ENCODE measurements around the gene SMIM14. TPM values are rescaled to one million over a fixed set of nuclear protein-coding genes. Genes with fewer than 3 reads are reported as not detected.

SMIM14 gene
- total RNA-seq, 1 experiment from 2014 or later, result 32.3 TPM

DNA sequence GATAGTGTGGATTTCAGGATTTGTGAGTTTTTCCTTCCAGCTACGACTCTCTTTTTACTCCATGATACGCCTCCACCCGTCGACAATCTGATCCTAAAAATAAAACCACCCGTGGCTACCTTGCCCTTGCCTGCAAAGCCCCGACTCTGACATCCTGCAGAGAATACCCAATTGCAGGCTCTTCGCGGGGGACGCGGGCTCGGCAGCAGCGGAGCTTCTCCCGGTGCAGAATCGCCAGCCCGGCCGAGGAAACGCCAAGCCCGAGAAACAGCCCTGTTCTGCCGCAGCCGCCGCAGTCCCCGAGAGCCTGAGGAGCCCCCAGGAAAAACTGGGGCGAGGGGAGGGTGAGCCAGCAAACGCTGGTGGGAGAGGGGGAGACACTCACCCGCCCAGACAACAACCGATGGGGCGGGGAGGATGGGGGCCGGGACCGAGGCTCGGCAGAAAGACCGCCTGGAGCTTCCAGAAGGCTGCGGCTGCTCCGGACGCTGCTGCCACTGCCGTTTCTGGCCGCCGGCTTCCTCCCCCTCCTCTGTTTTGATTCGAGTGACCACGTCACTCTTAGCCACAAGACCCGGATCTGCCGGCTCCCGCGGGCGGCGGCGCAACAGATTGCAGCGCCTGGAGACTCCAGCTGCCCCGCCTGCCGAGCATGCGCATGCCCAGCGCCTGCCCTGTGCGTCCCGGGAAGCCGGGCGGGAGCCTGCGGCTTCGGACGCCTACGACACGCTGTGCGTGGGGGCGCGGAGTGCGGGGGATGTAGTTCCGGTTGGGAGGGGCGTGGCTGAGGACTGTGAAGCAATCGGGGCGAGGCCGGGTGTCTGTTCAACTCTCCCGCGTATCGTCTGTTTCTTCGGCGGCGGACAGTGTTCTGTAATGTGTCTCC, at the start of gene SMIM14 (continued):
- TF ChIP-seq FOXP1 (CRISPR knock-in tag; IDR thresholded peaks at IDR 0.05; ENCODE audit: borderline replicate concordance), result no peak
- no peak for TF ChIP-seq TEAD4 (CRISPR knock-in tag; IDR thresholded peaks at IDR 0.05)
- TF ChIP-seq AR (CRISPR knock-in tag; IDR thresholded peaks at IDR 0.05), result no peak
- TF ChIP-seq, protein P1, sequence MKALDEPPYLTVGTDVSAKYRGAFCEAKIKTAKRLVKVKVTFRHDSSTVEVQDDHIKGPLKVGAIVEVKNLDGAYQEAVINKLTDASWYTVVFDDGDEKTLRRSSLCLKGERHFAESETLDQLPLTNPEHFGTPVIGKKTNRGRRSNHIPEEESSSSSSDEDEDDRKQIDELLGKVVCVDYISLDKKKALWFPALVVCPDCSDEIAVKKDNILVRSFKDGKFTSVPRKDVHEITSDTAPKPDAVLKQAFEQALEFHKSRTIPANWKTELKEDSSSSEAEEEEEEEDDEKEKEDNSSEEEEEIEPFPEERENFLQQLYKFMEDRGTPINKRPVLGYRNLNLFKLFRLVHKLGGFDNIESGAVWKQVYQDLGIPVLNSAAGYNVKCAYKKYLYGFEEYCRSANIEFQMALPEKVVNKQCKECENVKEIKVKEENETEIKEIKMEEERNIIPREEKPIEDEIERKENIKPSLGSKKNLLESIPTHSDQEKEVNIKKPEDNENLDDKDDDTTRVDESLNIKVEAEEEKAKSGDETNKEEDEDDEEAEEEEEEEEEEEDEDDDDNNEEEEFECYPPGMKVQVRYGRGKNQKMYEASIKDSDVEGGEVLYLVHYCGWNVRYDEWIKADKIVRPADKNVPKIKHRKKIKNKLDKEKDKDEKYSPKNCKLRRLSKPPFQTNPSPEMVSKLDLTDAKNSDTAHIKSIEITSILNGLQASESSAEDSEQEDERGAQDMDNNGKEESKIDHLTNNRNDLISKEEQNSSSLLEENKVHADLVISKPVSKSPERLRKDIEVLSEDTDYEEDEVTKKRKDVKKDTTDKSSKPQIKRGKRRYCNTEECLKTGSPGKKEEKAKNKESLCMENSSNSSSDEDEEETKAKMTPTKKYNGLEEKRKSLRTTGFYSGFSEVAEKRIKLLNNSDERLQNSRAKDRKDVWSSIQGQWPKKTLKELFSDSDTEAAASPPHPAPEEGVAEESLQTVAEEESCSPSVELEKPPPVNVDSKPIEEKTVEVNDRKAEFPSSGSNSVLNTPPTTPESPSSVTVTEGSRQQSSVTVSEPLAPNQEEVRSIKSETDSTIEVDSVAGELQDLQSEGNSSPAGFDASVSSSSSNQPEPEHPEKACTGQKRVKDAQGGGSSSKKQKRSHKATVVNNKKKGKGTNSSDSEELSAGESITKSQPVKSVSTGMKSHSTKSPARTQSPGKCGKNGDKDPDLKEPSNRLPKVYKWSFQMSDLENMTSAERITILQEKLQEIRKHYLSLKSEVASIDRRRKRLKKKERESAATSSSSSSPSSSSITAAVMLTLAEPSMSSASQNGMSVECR (CRISPR knock-in tag; IDR thresholded peaks at IDR 0.05; ENCODE audit: borderline replicate concordance), result peak; percentile 16; the same call in 1 of the 2 replicates
- no peak for TF ChIP-seq CBFB (CRISPR knock-in tag; IDR thresholded peaks at IDR 0.05; ENCODE audit: low read depth)
- TF ChIP-seq GRHL2 (CRISPR knock-in tag; IDR thresholded peaks at IDR 0.05; ENCODE audit: insufficient replicate concordance, severe bottlenecking), result no peak
- TF ChIP-seq, protein P2, sequence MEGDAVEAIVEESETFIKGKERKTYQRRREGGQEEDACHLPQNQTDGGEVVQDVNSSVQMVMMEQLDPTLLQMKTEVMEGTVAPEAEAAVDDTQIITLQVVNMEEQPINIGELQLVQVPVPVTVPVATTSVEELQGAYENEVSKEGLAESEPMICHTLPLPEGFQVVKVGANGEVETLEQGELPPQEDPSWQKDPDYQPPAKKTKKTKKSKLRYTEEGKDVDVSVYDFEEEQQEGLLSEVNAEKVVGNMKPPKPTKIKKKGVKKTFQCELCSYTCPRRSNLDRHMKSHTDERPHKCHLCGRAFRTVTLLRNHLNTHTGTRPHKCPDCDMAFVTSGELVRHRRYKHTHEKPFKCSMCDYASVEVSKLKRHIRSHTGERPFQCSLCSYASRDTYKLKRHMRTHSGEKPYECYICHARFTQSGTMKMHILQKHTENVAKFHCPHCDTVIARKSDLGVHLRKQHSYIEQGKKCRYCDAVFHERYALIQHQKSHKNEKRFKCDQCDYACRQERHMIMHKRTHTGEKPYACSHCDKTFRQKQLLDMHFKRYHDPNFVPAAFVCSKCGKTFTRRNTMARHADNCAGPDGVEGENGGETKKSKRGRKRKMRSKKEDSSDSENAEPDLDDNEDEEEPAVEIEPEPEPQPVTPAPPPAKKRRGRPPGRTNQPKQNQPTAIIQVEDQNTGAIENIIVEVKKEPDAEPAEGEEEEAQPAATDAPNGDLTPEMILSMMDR (IDR thresholded peaks at IDR 0.05), result no peak
- peak; percentile 72; the same call in 1 of the 2 replicates for TF ChIP-seq ZNF423 (CRISPR knock-in tag; IDR thresholded peaks at IDR 0.05)
- no peak for TF ChIP-seq SMAD3 (CRISPR knock-in tag; IDR thresholded peaks at IDR 0.05; ENCODE audit: borderline replicate concordance)
- TF ChIP-seq NR3C1 (CRISPR knock-in tag; conservative IDR thresholded peaks at IDR 0.05; ENCODE audit: low read depth), result no peak
- TF ChIP-seq FOXK1 (CRISPR knock-in tag; IDR thresholded peaks at IDR 0.05), result peak; percentile 87
- peak; percentile 88 for TF ChIP-seq MAX (CRISPR knock-in tag; IDR thresholded peaks at IDR 0.05)
- no peak for TF ChIP-seq ATF3 (CRISPR knock-in tag; conservative IDR thresholded peaks at IDR 0.05)
- no peak for TF ChIP-seq NR1H2 (CRISPR knock-in tag; IDR thresholded peaks at IDR 0.05)
- TF ChIP-seq NR2C2 (CRISPR knock-in tag; IDR thresholded peaks at IDR 0.05), result no peak
- no peak for TF ChIP-seq MXD4 (CRISPR knock-in tag; IDR thresholded peaks at IDR 0.05; ENCODE audit: borderline replicate concordance)
- no peak for TF ChIP-seq ELF4 (CRISPR knock-in tag; IDR thresholded peaks at IDR 0.05; ENCODE audit: low read depth)
- no peak for TF ChIP-seq ERG (CRISPR knock-in tag; IDR thresholded peaks at IDR 0.05)
- no peak for TF ChIP-seq ZSCAN18 (CRISPR knock-in tag; IDR thresholded peaks at IDR 0.05)
- TF ChIP-seq CREM (CRISPR knock-in tag; IDR thresholded peaks at IDR 0.05), result peak; percentile 89
- TF ChIP-seq TCF7 (CRISPR knock-in tag; IDR thresholded peaks at IDR 0.05; ENCODE audit: low read depth), result 0 out of 2 replicates have a peak, but pooled peaks have one; percentile 16
- 0 out of 2 replicates have a peak, but pooled peaks have one; percentile 19 for TF ChIP-seq MLX (CRISPR knock-in tag; IDR thresholded peaks at IDR 0.05)
- TF ChIP-seq GABPB1 (CRISPR knock-in tag; IDR thresholded peaks at IDR 0.05), result peak; percentile 90

Measured in WTC11 (cell line).